Measurements from ENCODE around the gene CTIF. TPM values are rescaled to one million over a fixed set of nuclear protein-coding genes. Genes with fewer than 3 reads are reported as not detected.

The CTIF gene
- total and polyA plus RNA-seq, 10 donors = 5.2 to 39.2 (median 18.5) TPM

- DNase-seq = no peak
- 80 to 90% (median 88%) methylated on average over 2 of the region's 2 CpGs for WGBS, 5 donors
- H3K36me3 ChIP-seq = peaks cover 0 to 18% (median 0%) of the 10 kb centered on the region in 6 donors
- H3K27me3 ChIP-seq (replicated peaks in 1 of 7) = no peaks in the 10 kb centered on the region
- no peaks in the 10 kb centered on the region for H3K9me3 ChIP-seq
- TF ChIP-seq POLR2A (IDR thresholded peaks at IDR 0.05) (no peak), CTCF (IDR thresholded peaks at IDR 0.05 in 8 of 11, conservative IDR thresholded peaks at IDR 0.05 in 3 of 11) (no peak)
- no peak overlapping the region for H3K27ac ChIP-seq
- peaks cover 0 to 20% (median 3%) of the 10 kb centered on the region in 6 donors for H3K4me1 ChIP-seq
- no peak overlapping the region for H3K4me3 ChIP-seq
- intact Hi-C loops (cut with DNase I; ENCODE audit: low total_unique reads) = no loop called here
Observed at GRCh38 chr18:48551100-48551499, 12.3 kb downstream of the CTIF start.

DNA sequence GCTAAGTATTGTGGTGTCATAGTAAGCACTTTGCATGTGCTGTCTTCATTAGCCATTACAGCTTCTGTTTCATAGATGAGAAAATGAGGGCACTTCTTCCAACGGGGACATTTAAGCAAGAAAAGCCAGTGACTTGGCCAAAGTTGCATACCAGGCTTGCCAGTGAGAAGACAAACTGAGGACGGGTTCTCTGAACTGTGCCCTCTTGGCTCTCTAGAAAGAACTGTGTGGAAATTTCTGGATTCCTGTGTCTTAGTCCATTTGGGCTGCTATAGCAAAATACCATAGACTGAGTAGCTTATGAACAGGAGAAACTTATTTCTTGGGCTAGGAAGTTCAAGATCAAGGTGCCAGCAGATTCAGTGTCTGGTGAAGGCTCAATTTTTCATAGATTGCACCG is 13.3 kb downstream of the CTIF start:
- H3K9me3 ChIP-seq = no peaks in the 10 kb centered on the region
- TF ChIP-seq POLR2A (IDR thresholded peaks at IDR 0.05) (no peak), CTCF (IDR thresholded peaks at IDR 0.05 in 8 of 11, conservative IDR thresholded peaks at IDR 0.05 in 3 of 11) (no peak), POLR2AphosphoS5 (IDR thresholded peaks at IDR 0.05) (no peak)
- no peak overlapping the region for H3K27ac ChIP-seq
- 76 to 97% (median 89%) methylated on average over 3 of the region's 3 CpGs for WGBS, 5 donors
- no peak for DNase-seq
- no peak overlapping the region for H3K4me3 ChIP-seq
- peaks cover 0 to 17% (median 3%) of the 10 kb centered on the region in 6 donors for H3K4me1 ChIP-seq
- H3K27me3 ChIP-seq (replicated peaks in 1 of 7) = no peaks in the 10 kb centered on the region
- intact Hi-C loops (cut with DNase I; ENCODE audit: low total_unique reads) = no loop called here
- peaks cover 0 to 20% (median 0%) of the 10 kb centered on the region in 6 donors for H3K36me3 ChIP-seq

DNA sequence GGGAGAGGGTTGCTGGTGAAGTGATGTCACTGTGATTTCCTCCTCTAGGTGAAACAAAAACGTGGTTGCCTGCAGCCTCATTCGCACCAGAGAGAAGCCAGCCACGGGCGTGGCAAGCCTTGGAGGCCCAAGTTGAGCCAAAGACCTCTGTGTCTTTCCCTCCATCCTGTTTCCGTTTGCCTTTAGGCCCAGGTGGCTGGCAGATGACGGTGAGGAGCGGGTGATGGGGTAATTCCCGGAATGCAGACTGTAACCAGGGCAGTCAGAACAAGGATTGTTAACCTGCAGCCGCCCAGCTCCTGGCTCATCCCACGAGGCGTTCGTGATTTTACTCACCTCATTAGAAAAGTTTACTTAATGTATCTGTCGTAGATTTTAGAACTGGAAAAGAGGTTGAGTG is 14.4 kb downstream of the CTIF start:
- Histone ChIP-seq H3K36me3 (peaks cover 0 to 20% (median 0%) of the 10 kb centered on the region in 6 donors), H3K9me3 (no peaks in the 10 kb centered on the region), H3K27ac (no peak overlapping the region), H3K27me3 (replicated peaks in 1 of 7) (no peaks in the 10 kb centered on the region), H3K4me3 (no peak overlapping the region), H3K4me1 (peaks cover 0 to 8% (median 3%) of the 10 kb centered on the region in 6 donors)
- WGBS, 5 donors = 83 to 92% (median 89%) methylated on average over 13 of the region's 13 CpGs
- TF ChIP-seq CTCF (IDR thresholded peaks at IDR 0.05 in 8 of 11, conservative IDR thresholded peaks at IDR 0.05 in 3 of 11) (no peak), POLR2AphosphoS5 (IDR thresholded peaks at IDR 0.05) (no peak)
- no peak for DNase-seq
- intact Hi-C loops (cut with DNase I; ENCODE audit: low total_unique reads) = no loop called here

DNA sequence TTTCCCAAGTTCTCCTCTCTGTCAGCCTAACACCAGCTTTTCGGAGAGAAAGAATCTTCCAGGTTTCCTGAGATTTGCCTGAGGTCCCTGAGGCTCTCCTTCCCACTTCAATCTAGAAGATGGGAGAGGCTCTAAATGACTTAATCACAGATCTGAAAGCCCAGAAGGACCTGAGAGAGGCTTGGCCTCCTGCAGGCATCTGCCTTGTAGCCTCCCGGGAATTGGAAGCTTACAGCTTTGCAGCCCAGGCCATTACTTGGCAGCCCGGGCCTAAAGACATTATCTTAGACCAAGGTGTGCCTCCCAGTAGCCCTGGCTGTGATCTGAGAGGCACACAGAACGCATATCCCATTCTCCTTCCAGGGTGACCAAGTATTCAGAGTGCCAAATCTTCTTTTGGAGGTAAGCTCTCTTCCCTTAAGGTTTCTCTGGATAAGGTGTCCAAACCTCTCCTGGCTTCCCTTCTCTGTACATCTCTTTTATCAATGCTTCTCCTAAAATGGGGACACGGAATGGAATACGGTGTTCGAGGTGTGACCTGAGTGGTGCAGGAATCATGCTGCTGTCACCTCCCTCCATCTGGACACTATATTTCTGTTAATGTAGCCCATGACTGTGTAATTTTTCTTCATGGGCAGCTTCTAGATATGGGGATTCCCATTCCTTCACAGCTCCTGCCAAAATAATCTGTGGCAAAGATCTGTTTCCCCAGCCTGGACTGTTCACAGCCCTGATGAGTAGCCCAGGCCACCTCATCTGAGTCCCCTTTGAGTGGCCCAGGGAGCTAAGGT is 16.0 kb downstream of the CTIF start:
- no peak overlapping the region for H3K27ac ChIP-seq
- no peaks in the 10 kb centered on the region for H3K27me3 ChIP-seq (replicated peaks in 1 of 7)
- no peak overlapping the region for H3K4me3 ChIP-seq
- 86 to 96% (median 94%) methylated on average over 7 of the region's 7 CpGs for WGBS, 5 donors
- intact Hi-C loops (cut with DNase I; ENCODE audit: low total_unique reads) = no loop called here
- TF ChIP-seq POLR2A (IDR thresholded peaks at IDR 0.05) (no peak), POLR2AphosphoS5 (IDR thresholded peaks at IDR 0.05) (no peak), CTCF (IDR thresholded peaks at IDR 0.05 in 8 of 11, conservative IDR thresholded peaks at IDR 0.05 in 3 of 11) (no peak)
- peaks cover 0 to 25% (median 0%) of the 10 kb centered on the region in 6 donors for H3K36me3 ChIP-seq
- peaks cover 0 to 12% (median 6%) of the 10 kb centered on the region in 8 donors for H3K9me3 ChIP-seq
- no peaks in the 10 kb centered on the region for H3K4me1 ChIP-seq
- DNase-seq = no peak
